ENCODE data around the gene ECPAS.

DNA sequence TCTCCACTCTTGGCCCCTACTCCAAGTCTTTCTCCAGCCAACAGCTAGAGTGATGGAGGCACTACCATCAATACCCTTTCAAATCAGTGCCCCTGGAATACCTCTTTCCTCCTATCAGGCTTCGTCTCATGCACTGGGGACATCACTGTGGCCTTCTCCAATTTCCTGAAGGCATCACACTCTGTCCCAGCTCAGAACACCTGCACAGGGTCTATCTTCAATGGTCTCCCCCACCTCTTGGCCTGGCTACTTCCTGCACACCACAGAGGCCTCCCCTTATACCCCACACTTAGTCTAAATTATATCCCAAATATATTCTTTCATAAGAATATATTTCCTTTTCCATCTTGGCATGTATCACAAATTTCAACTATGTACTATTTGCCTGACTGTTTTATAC is 34.5 kb downstream of the ECPAS start:
- TF ChIP-seq, protein P1, sequence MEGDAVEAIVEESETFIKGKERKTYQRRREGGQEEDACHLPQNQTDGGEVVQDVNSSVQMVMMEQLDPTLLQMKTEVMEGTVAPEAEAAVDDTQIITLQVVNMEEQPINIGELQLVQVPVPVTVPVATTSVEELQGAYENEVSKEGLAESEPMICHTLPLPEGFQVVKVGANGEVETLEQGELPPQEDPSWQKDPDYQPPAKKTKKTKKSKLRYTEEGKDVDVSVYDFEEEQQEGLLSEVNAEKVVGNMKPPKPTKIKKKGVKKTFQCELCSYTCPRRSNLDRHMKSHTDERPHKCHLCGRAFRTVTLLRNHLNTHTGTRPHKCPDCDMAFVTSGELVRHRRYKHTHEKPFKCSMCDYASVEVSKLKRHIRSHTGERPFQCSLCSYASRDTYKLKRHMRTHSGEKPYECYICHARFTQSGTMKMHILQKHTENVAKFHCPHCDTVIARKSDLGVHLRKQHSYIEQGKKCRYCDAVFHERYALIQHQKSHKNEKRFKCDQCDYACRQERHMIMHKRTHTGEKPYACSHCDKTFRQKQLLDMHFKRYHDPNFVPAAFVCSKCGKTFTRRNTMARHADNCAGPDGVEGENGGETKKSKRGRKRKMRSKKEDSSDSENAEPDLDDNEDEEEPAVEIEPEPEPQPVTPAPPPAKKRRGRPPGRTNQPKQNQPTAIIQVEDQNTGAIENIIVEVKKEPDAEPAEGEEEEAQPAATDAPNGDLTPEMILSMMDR (IDR thresholded peaks at IDR 0.05), result no peak
- TF ChIP-seq POLR2AphosphoS5 (IDR thresholded peaks at IDR 0.05), result no peak
